ENCODE data around the gene BRMS1. TPM values are rescaled to one million over a fixed set of nuclear protein-coding genes. Genes with fewer than 3 reads are reported as not detected.

The BRMS1 gene
- total RNA-seq, 4 donors from 2014 or later, result 36.7 to 59.2 (median 42.0) TPM

Small RNA genes lying within 50 kb of the gene (small RNA-seq; reads per million reads assigned to genes)
- gene RF00017 (not detected), gene RNU1-84P (not detected)

Other genes with a start within 250 kb of the BRMS1 start
- gene KLC2, start 87.4 kb downstream of the BRMS1 start, total RNA-seq, result 10 to 100 TPM in 2 of 4 donors, 1 to 10 TPM in 2; 9.5 to 15.9 (median 11.9) TPM
- 100 to 1,000 TPM in 1 of 4 donors, 10 to 100 TPM in 3; 74.0 to 107 (median 87.1) TPM for gene RAB1B, start 76.5 kb downstream of the BRMS1 start, total RNA-seq
- not detected for gene CNIH2, start 66.9 kb downstream of the BRMS1 start, total RNA-seq
- gene YIF1A, start 56.0 kb downstream of the BRMS1 start, total RNA-seq, result 100 to 1,000 TPM in 1 of 4 donors, 10 to 100 TPM in 3; 57.1 to 116 (median 63.4) TPM
- gene TMEM151A, start 53.2 kb downstream of the BRMS1 start, total RNA-seq, result 10 to 100 TPM in 1 of 4 donors, 1 to 10 TPM in 2, not detected in 1; 1.6 to 14.8 (median 9.1) TPM
- 100 to 1,000 TPM in 1 of 4 donors, 10 to 100 TPM in 3; 43.2 to 107 (median 70.7) TPM for gene CD248, start 28.1 kb downstream of the BRMS1 start, total RNA-seq
- 10 to 100 TPM in 1 of 4 donors, 1 to 10 TPM in 3; 2.9 to 34.6 (median 3.6) TPM for gene RIN1, start 8.7 kb downstream of the BRMS1 start, total RNA-seq
- 10 to 100 TPM; 13.3 to 37.1 (median 21.1) TPM for gene B4GAT1, start 2.5 kb upstream of the BRMS1 start, total RNA-seq
- 1 to 10 TPM; 2.7 to 7.4 (median 5.0) TPM for gene SLC29A2, start 26.7 kb upstream of the BRMS1 start, total RNA-seq
- gene NPAS4, start 75.9 kb upstream of the BRMS1 start, total RNA-seq, result under 1 TPM in 1 of 4 donors, not detected in 3; 0.19 TPM
- gene MRPL11, start 93.7 kb upstream of the BRMS1 start, total RNA-seq, result 10 to 100 TPM; 29.2 to 38.0 (median 32.3) TPM
- gene PELI3, start 121.8 kb upstream of the BRMS1 start, total RNA-seq, result 10 to 100 TPM in 2 of 4 donors, 1 to 10 TPM in 2; 9.2 to 16.3 (median 12.5) TPM
- gene DPP3, start 135.3 kb upstream of the BRMS1 start, total RNA-seq, result 10 to 100 TPM; 13.9 to 23.9 (median 21.0) TPM
- gene BBS1, start 165.5 kb upstream of the BRMS1 start, total RNA-seq, result 10 to 100 TPM; 35.5 to 71.9 (median 37.9) TPM
- 10 to 100 TPM; 12.1 to 18.7 (median 13.0) TPM for gene ZDHHC24, start 200.9 kb upstream of the BRMS1 start, total RNA-seq
- not detected for gene ACTN3, start 201.8 kb upstream of the BRMS1 start, total RNA-seq
- 100 to 1,000 TPM in 2 of 4 donors, 10 to 100 TPM in 2; 82.8 to 110 (median 96.5) TPM for gene CTSF, start 223.5 kb upstream of the BRMS1 start, total RNA-seq
- under 1 TPM in 2 of 4 donors, not detected in 2; 0.19 to 0.28 TPM for gene CCDC87, start 248.0 kb upstream of the BRMS1 start, total RNA-seq
- gene CCS, start 248.1 kb upstream of the BRMS1 start, total RNA-seq, result 10 to 100 TPM; 19.0 to 42.4 (median 21.7) TPM

Measured in omental fat pad (tissue), 4 donors.